ENCODE data around the gene PKN3.

GRCh38 chr9:128721487-128722010 lies 19.2 kb downstream of the PKN3 start:
- no peak for TF ChIP-seq POLR2AphosphoS5 (IDR thresholded peaks at IDR 0.05)
- no peak for TF ChIP-seq CTCF (IDR thresholded peaks at IDR 0.05)
- no peak for TF ChIP-seq EP300 (IDR thresholded peaks at IDR 0.05)
- TF ChIP-seq POLR2A (IDR thresholded peaks at IDR 0.05), result no peak

Data from upper lobe of left lung (tissue), 4 donors.